GM18499 (cell line): Measurements from ENCODE around the gene C1R.
"Not testable (repeated sequence)": the region's sequence is repeated elsewhere in the genome, so short reads cannot be mapped to it uniquely, and the experiment has no call there.

Experiments
- ATAC-seq: cut with Tn5 transposase; IDR thresholded peaks from one replicate; pipeline ENCODE4 v1.9.1; 2021; ENCODE audit warnings: moderate number of reproducible peaks; ENCODE audit not compliant: insufficient read depth, unreplicated experiment

C1R gene

GRCh38 chr12:7121324-7121723 is 29.1 kb upstream of the C1R start:
- no peak for ATAC-seq

DNA sequence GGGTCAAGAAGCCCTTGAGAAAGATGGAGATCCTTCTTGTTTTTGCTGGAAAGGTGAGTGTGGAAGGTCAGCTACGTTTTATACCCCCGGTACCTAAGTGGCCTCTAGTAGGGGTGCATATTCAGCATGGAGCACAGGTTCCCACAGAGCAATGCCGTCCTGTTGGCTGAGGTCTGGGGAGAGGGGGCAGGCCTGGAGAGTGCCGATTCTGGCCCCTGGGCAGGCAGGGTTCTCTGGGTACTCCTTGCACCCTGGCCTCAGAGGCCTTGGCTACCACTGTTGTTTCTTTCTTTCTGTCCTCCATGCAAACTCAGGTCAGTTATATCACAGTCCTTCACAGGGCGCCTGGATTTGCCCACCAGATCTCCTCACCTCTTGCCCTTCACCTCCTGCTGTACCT is 27.9 kb upstream of the C1R start:
- ATAC-seq, result no peak

GRCh38 chr12:7118881-7119280 is 26.6 kb upstream of the C1R start:
- no peak for ATAC-seq

DNA sequence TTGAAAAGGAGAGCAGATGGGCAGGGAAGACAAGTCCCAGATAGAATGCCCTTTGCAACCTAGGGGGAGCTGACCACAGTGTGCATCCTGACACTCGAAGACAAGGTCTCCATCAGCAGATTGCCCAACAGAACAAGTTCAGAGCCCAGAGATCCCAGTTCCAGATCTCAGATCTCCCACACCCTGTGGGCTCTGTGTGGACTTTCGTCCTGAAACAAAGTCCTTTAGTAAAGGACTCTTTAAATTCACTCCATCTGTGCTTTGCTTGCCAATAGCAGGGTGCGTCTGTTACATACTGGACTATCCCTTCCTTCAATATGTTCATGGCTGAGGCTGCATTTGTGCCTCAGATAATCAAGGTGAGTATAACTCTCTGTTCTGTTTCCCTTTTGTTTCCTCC is 25.4 kb upstream of the C1R start:
- no peak for ATAC-seq

- no peak for ATAC-seq
These were observed 24.7 kb upstream of the C1R start for GRCh38 chr12:7116916-7117315.

DNA sequence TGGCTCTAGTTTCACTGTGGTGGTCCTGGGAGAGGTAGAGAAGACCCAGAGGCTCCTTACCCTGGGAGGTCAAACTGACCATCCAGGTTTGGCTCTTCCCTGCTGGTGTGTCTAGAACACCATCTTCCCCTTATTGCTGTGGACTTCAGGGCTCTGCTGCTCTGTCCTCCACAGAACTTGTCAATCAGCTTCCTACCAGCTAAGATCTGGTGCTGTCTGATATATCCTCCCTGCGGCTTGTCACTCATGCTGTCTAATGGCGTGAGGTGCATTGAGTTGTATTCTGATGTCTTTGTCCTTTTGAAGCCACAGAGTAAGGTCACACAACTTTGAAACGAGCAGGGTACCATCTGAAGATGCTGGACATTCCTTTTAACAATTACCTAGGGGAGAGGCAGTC is 24.0 kb upstream of the C1R start:
- no peak for ATAC-seq

DNA sequence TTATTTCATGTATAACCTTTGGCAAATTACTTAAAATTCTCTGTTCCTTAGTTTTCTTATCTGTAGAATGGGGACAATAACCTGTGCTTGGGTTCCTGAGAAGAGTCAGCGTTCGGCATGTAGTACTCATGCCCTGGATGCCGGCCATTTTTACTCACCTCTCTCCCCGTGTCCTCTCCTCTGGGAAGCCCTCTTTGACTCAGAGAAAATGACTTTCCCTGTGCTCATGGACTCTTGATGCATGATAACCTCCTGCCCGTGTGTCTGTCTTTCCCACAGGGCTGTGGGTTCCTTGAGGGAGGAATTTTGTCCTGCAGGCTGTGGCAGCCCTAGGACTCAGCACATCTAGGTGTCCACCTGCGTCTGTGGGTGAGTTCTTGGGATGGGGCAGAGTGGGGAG is 22.6 kb upstream of the C1R start:
- no peak for ATAC-seq

DNA sequence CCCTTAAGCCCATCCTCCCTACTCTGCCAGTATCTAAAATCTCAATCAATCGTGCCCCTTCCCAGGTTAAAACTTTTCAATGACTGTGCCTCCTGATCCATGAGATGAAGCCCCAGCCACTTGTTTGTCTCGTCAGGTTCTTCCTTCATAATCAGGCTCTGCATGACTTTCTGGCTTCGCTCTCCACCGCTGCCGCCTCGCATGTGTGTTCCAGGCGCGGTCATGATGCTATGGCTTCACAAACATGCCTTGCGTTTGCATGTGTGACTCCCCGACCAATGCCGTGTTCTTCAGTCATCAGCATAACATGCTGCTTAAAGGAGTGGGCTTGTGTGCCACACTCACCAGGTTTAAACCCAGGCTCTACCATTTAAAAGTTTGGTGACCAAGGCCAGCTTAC is 21.8 kb upstream of the C1R start:
- ATAC-seq, result no peak

GRCh38 chr12:7113389-7113871 is 21.2 kb upstream of the C1R start:
- ATAC-seq, result no peak

DNA sequence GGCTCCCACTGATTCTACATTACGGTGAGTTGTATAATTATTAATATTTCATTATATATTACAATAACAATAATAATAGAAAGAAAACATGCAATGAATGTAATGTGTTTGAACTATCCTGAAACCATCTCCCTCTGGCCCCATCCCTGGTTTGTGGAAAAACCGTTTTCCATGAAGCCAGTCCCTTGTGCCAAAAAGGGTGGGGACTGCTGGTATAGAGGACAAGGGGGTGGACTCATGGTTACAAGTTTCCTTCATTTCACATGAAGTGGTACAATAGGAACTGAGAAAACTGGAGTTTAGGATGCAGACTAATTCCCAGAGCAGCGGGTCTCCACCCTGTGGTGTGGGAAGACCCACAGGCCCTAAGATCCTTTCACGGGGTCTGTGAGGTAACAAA is 19.8 kb upstream of the C1R start:
- no peak for ATAC-seq

DNA sequence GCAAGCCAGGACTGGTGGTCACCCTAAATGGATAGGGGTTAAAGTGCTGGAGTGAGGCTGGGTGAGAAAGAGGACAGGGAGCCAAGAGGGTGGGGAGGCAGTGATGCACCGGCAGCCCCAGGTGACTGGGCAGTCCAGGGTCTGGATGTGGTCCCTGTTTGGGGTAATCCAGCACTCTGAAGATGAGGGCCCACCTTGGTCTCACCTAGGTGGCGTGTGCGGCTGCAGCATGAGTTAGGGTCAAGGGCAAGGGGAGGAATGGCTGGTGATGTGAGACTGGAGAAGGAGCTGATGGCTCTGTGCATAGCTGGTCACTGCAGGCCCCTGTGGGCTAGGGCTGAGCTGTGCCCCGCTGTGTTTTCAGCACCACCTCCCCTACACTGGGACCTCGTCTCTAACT is 18.4 kb upstream of the C1R start:
- no peak for ATAC-seq

- ATAC-seq, result no peak
These were observed 17.3 kb upstream of the C1R start for GRCh38 chr12:7109572-7109920.

- ATAC-seq, result no peak
These were observed 16.7 kb upstream of the C1R start, which contains the start of gene C1RL for GRCh38 chr12:7108796-7109571. C1RL (minus strand) TSS chr12:7109214; CDS start chr12:7109180, 34 bp downstream.

DNA sequence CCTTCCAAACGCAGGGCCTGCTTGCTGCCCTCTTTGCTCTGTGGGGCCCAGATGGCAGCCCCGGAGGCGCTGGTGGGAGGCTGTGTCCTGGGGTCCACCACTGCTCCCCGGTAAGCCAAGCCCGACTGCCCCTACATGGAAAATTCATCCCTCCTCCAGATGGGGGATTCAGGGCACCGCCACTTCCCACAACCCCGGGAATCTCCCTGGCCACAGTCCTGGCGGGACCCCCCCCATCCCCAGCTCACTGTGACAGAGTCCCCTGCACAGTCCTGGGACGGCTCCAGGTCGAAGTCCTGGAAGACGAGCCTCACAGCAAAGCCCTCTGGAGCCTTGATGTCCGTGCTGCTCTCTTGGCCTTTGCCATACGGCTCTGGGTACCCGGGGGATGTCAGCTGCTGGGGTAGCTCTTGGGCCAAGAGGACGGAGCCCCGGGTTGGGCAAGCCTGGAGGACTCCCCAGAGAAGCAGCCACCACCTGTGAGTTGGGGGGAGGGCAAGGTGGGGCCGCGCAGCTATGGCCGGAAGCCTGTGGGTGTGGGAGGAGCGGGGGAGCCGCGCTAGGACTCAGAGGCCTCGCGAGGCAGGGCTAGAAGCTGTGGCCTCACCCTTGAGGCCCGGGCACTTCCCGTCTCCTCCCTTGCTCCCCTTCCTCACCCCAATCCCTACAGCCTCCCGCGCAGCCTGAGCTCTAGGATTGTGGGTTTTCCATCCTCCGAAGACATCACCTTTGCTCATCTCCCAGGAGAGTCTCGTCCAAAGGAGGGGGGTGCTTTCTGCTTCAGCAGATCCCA is 16.0 kb upstream of the C1R start:
- peak; percentile 48 for ATAC-seq

GRCh38 chr12:7107636-7108002 is 15.4 kb upstream of the C1R start:
- no peak for ATAC-seq

DNA sequence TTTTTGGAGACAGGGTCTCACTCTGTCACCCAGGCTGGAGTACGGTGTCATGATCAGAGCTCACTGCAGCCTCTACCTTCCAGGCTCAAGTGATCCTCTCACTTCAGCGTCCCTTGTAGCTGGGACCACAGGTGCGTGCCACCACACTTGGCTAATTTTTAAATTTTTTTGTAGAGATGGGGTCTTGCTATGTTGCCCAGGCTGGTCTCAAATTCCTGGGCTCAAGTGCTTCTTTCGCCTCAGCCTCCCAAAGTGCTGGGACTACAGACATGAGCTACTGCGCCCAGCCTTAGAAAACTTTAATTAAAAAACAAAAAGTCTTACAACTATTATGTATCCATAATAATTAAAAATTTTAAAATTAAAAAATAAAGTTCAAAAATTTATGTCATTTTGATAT is 14.9 kb upstream of the C1R start:
- ATAC-seq, result not testable (repeated sequence)

- no peak for ATAC-seq
These were observed 13.8 kb upstream of the C1R start for GRCh38 chr12:7106082-7106481.

DNA sequence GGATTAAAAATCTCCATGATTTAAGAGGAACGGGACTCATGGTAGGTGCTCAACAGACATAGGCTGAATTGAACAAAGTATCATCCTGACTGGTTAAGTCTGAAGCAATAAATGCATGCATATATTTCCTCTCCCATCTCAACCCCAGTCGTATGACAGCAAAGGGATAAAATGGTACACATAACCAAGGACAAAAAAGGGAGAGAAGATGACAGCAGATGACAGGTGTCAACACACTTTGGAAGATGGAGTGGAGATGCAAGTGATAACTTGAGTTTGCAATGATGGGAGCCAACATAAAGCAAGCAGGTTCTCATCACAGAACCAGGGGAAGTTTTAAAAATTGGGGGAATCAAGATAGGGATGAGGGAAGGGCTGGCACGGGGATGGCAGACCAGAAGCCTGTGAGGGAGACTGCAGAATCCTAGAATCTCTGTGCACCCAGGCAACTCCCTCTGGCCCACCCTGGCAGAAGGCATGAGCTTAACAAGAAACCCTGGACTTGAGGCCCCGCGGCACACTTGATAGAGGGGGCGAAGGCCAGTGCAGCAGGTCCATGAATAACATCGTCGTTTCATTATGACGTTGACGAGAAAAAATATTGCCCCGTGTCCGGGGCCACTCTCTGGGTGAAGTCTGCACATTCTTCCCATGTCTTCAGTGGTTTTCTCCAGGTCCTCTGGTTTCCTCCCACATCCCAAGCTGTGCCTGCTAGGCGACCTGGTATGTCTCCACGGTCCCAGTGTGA is 11.8 kb upstream of the C1R start:
- no peak for ATAC-seq

DNA sequence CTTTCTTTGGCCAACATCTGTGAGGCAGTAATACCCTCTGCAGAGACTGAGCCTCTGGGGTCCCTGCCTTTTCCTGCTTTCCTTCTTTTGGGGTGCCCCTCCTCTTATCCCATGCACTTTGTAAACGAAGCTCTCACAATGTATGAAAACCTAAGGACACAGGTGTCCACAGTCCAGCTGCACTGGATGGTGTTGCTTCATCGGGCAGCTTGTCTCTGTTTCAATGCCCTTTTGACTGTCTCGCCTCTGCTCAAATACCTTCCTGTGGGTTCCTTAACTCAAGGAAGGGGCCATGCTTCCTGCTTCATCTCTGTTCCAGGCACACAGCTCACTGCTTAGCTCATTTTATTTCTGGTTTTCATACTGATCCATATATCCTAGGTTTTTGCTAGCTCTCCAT is 10.3 kb upstream of the C1R start:
- ATAC-seq, result no peak

GRCh38 chr12:7101694-7102131 is 9.5 kb upstream of the C1R start:
- no peak for ATAC-seq
